IMR-90 (cell line): Measurements from ENCODE around the gene SLC9A7. TPM values are rescaled to one million over a fixed set of nuclear protein-coding genes. Genes with fewer than 3 reads are reported as not detected.
A peak's percentile ranks its signal among the peaks of the same experiment; 100 is the strongest.
"Not testable (repeated sequence)": the region's sequence is repeated elsewhere in the genome, so short reads cannot be mapped to it uniquely, and the experiment has no call there.

Experiments used
- ATAC-seq: fragments of 200-7000 bp; cut with Tn5 transposase; 2 replicates; pipeline ENCODE4 v1.9.1; 2020; ENCODE audit warnings: low read depth, mild to moderate bottlenecking, moderate library complexity
- BruUV-seq: library from RNA; stranded (reverse); fragments of 400-500 nt; replicated peaks from 2 replicates; lab custom pipeline; 2021; lab: Mats Ljungman, UMichigan
- CTCF ChIA-PET: fragments of 300-600 bp; formaldehyde crosslinking; extraction: SDS; loops from one replicate; lab custom pipeline; 2021; ENCODE audit warnings: antibody characterized with exemption; lab: Yijun Ruan, JAX
- POLR2A ChIA-PET: fragments of 300-600 bp; sonication (Branson Sonifier 250); formaldehyde crosslinking; loops from one replicate; lab custom pipeline; 2022; ENCODE audit warnings: antibody characterized with exemption; ENCODE audit not compliant: unreplicated experiment; lab: Charles Lee
- DNase-seq: peaks from one replicate; pipeline ENCODE4 v3.0.0; 2013
- H2AFZ ChIP-seq: replicated peaks from 2 replicates; pipeline ENCODE3; 2013; ENCODE audit warnings: low read length, mild to moderate bottlenecking; ENCODE audit not compliant: poor library complexity
- H2AK5ac ChIP-seq: 2 replicates; pipeline ENCODE4 v1.6.1; 2013; ENCODE audit warnings: low read depth, low read length, inconsistent platforms
- H2AK9ac ChIP-seq: replicated peaks from 2 replicates; pipeline ENCODE3; 2013; ENCODE audit warnings: mild to moderate bottlenecking, low read depth, low read length, moderate library complexity; ENCODE audit not compliant: poor library complexity
- H2BK120ac ChIP-seq: 2 replicates; pipeline ENCODE4 v1.6.1; 2013; ENCODE audit warnings: low read depth, low read length, inconsistent platforms
- H2BK15ac ChIP-seq: 3 replicates; pipeline ENCODE4 v1.6.1; 2013; ENCODE audit warnings: low read depth, low read length, inconsistent platforms
- H2BK20ac ChIP-seq: 2 replicates; pipeline ENCODE4 v1.6.1; 2013; ENCODE audit warnings: low read depth, mild to moderate bottlenecking, inconsistent platforms, low read length, moderate library complexity
- H2BK5ac ChIP-seq: 2 replicates; pipeline ENCODE4 v1.6.1; 2013; ENCODE audit warnings: mild to moderate bottlenecking, low read depth, low read length, inconsistent platforms; ENCODE audit not compliant: poor library complexity, severe bottlenecking
- H3K14ac ChIP-seq: replicated peaks from 2 replicates; pipeline ENCODE4 v1.6.1; 2013; ENCODE audit warnings: low read depth, low read length, inconsistent platforms
- H3K18ac ChIP-seq: 2 replicates; pipeline ENCODE4 v1.6.1; 2013; ENCODE audit warnings: low read depth, low read length, control low read depth
- H3K23ac ChIP-seq: 2 replicates; pipeline ENCODE4 v1.6.1; 2013; ENCODE audit warnings: low read depth, low read length, inconsistent platforms
- H3K27ac ChIP-seq: 2 replicates; pipeline ENCODE4 v1.5.1; 2013; ENCODE audit warnings: mild to moderate bottlenecking, control low read depth, low read length; ENCODE audit not compliant: insufficient read depth
- H3K27me3 ChIP-seq: 2 replicates; pipeline ENCODE4 v1.6.1; 2013; ENCODE audit warnings: low read length; ENCODE audit not compliant: control insufficient read depth, insufficient read depth
- H3K36me3 ChIP-seq: 2 replicates; pipeline ENCODE4 v1.6.1; 2013; ENCODE audit warnings: low read length, mixed read lengths; ENCODE audit not compliant: control insufficient read depth, insufficient read depth
- H3K4ac ChIP-seq: 2 replicates; pipeline ENCODE4 v1.6.1; 2013; ENCODE audit warnings: low read depth, low read length, inconsistent platforms
- H3K4me1 ChIP-seq: 2 replicates; pipeline ENCODE4 v1.6.1; 2013; ENCODE audit warnings: low read length, mixed read lengths; ENCODE audit not compliant: control insufficient read depth, insufficient read depth
- H3K4me2 ChIP-seq: 2 replicates; pipeline ENCODE4 v1.6.1; 2013; ENCODE audit warnings: low read depth, mild to moderate bottlenecking, control low read depth, low read length, moderate library complexity
- H3K4me3 ChIP-seq: 2 replicates; pipeline ENCODE4 v1.5.1; 2013; ENCODE audit warnings: low read depth, mild to moderate bottlenecking, control low read depth, low read length, moderate library complexity; ENCODE audit not compliant: insufficient read depth
- H3K56ac ChIP-seq: 2 replicates; pipeline ENCODE4 v1.6.1; 2013; ENCODE audit warnings: low read length, inconsistent platforms; ENCODE audit not compliant: insufficient read depth; ENCODE audit errors: extremely low read depth
- H3K79me1 ChIP-seq, 2 experiments: 2 replicates each; pipeline ENCODE4 v1.6.1; 2013; ENCODE audit warnings: low read length in 2 of 2, inconsistent platforms in 1 of 2, low read depth in 1 of 2
- H3K9ac ChIP-seq: 2 replicates; pipeline ENCODE4 v1.6.1; 2013; ENCODE audit warnings: low read depth, low read length, control low read depth
- H3K9me1 ChIP-seq: 2 replicates; pipeline ENCODE4 v1.6.1; 2013; ENCODE audit warnings: low read length, inconsistent platforms; ENCODE audit not compliant: insufficient read depth
- H3K9me3 ChIP-seq: 2 replicates; pipeline ENCODE4 v1.6.1; 2013; ENCODE audit warnings: low read length; ENCODE audit not compliant: control insufficient read depth, insufficient read depth
- H4K20me1 ChIP-seq: 2 replicates; pipeline ENCODE4 v1.6.1; 2013; ENCODE audit warnings: low read length, inconsistent platforms; ENCODE audit not compliant: insufficient read depth
- H4K5ac ChIP-seq: 2 replicates; pipeline ENCODE4 v1.6.1; 2013; ENCODE audit warnings: mild to moderate bottlenecking, low read depth, low read length, control low read depth
- H4K8ac ChIP-seq, 2 experiments: 2 replicates each; pipeline ENCODE4 v1.6.1; 2013; ENCODE audit warnings: low read depth in 2 of 2, low read length in 2 of 2, control low read depth in 1 of 2, inconsistent platforms in 1 of 2
- H4K91ac ChIP-seq: 2 replicates; pipeline ENCODE4 v1.6.1; 2013; ENCODE audit warnings: low read depth, low read length, inconsistent platforms; ENCODE audit not compliant: insufficient read depth
- CEBPB ChIP-seq: IDR thresholded peaks from 2 replicates; pipeline ENCODE4 v1.6.1; 2012; ENCODE audit warnings: low read depth, low read length, improper control_type of control experiment
- MAFK ChIP-seq: IDR thresholded peaks from 2 replicates; pipeline ENCODE4 v1.6.1; 2012; ENCODE audit warnings: low read depth, low read length, improper control_type of control experiment
- WGBS, 2 experiments: methylation state at CpG; one replicate each; pipeline versions ENCODE4 v1.1.5 to v1.1.7; 2013; ENCODE audit warnings: missing lambda C conversion rate in 2 of 2; ENCODE audit not compliant: insufficient read length in 1 of 2; ENCODE audit errors: extremely low coverage in 2 of 2; 5-methylcytosine and 5-hydroxymethylcytosine counted together
- dilution Hi-C: fragments of 300-500 bp; cut with HindIII; formaldehyde crosslinking; loops from one replicate; pipeline ENCODE4 v1.14.3; 2018; ENCODE audit warnings: low sequenced_read_pairs; ENCODE audit not compliant: unreplicated experiment
- in situ Hi-C: fragments of 300-500 bp; cut with MboI; formaldehyde crosslinking; loops from 3 replicates; pipeline ENCODE4 v1.14.3; 2019; ENCODE audit warnings: low sequenced_read_pairs, inconsistent platforms, mixed read lengths
- intact Hi-C: fragments of 100-400 bp; cut with micrococcal nuclease; formaldehyde crosslinking; loops from 2 replicates; pipeline ENCODE4 v1.10.0; 2022
- polyA plus RNA-seq, 3 experiments: library from polyadenylated mRNA; depleted of rRNA; stranded (reverse); fragments of >200 nt; gene quantifications; 2 replicates each; pipeline ENCODE4 v1.2.3, GENCODE V29; 2012; ENCODE audit warnings: low replicate concordance in 1 of 3
- total RNA-seq: library from RNA; depleted of rRNA; stranded (reverse); fragments of >200 nt; gene quantifications from 2 replicates; pipeline ENCODE4 v1.2.3, GENCODE V29; 2012

SLC9A7 gene
- total and polyA plus RNA-seq, 2 of the 4 experiments (the other 2 are of a cell fraction) = 14.4 to 76.4 TPM

- Histone ChIP-seq H3K14ac (peak overlapping the region; percentile 74; the same call in 1 of the 2 replicates), H3K36me3 (no peaks in the 10 kb centered on the region), H3K27me3 (no peaks in the 10 kb centered on the region), H3K18ac (peak overlapping the region; percentile 20; the same call in 1 of the 2 replicates), H2BK5ac (peak overlapping the region; percentile 84), H3K9ac (no peak overlapping the region), H3K4ac (peak overlapping the region; percentile 70), H4K91ac (no peak overlapping the region), H3K27ac (no peak overlapping the region), H3K4me2 (no peak overlapping the region), H2BK20ac (peak overlapping the region; percentile 76; the same call in 1 of the 2 replicates), H2AK5ac (peak overlapping the region; percentile 29; the same call in 1 of the 2 replicates), H2AK9ac (no peak overlapping the region), H3K4me1 (peaks cover 8% of the 10 kb centered on the region), H3K79me1 (no peaks in the 10 kb centered on the region), H2AFZ (peak overlapping the region; percentile 67), H2BK120ac (peak overlapping the region; percentile 81; the same call in 1 of the 2 replicates), H3K4me3 (no peak overlapping the region), H2BK15ac (no peak overlapping the region), H3K9me1 (peaks cover 3% of the 10 kb centered on the region; the same call in 1 of the 2 replicates), H4K5ac (peak overlapping the region; percentile 27; the same call in 1 of the 2 replicates), H3K56ac (no peak overlapping the region), H4K20me1 (no peaks in the 10 kb centered on the region; the same call in 1 of the 2 replicates), H3K23ac (peak overlapping the region; percentile 76; the same call in 1 of the 2 replicates), H3K9me3 (no peaks in the 10 kb centered on the region), H4K8ac (peak overlapping the region in 1 of 2 experiments; percentile 66; a peak in 1 of 4 replicates)
- dilution Hi-C loops (no loop called here), intact Hi-C loops (no loop called here), in situ Hi-C loops (no loop called here)
- CTCF ChIA-PET = interaction anchor here (0.6 kb wide), 1 partner anchor 472 kb away, joined by 4 read pairs; no protein-coding TSS in a partner anchor
- POLR2A ChIA-PET = interaction anchor here (0.8 kb wide), 1 partner anchor 18 kb away, joined by 3 read pairs; no protein-coding TSS in a partner anchor
- DNase-seq = peak; percentile 65
- BruUV-seq = no TSS peak
- no peak for TF ChIP-seq CEBPB
- TF ChIP-seq MAFK = peak; percentile 68
- ATAC-seq = peak; percentile 78
- WGBS, 2 experiments = no CpG with 5 or more reads among the region's 4 CpGs
These were observed 30.0 kb upstream of the SLC9A7 start for GRCh38 chrX:46788902-46789301.

GRCh38 chrX:46784437-46784836 is 25.5 kb upstream of the SLC9A7 start:
- H3K9me1 ChIP-seq, H3K9me3 ChIP-seq, H2BK120ac ChIP-seq, H3K27ac ChIP-seq, H3K14ac ChIP-seq, ATAC-seq, H3K4me3 ChIP-seq, H3K27me3 ChIP-seq, H3K79me1 ChIP-seq, H3K9ac ChIP-seq, H2AFZ ChIP-seq, H4K5ac ChIP-seq, H3K36me3 ChIP-seq, H4K20me1 ChIP-seq, H2AK5ac ChIP-seq, H2BK15ac ChIP-seq, BruUV-seq, H4K91ac ChIP-seq, H3K4me1 ChIP-seq, H3K18ac ChIP-seq, H3K4ac ChIP-seq, in situ Hi-C loops, H2BK5ac ChIP-seq, H3K56ac ChIP-seq, H2AK9ac ChIP-seq, H4K8ac ChIP-seq, H3K23ac ChIP-seq, intact Hi-C loops, dilution Hi-C loops, POLR2A ChIA-PET, H2BK20ac ChIP-seq, DNase-seq, H3K4me2 ChIP-seq: not testable (repeated sequence)
- CTCF ChIA-PET = interaction anchor here (1.3 kb wide), 1 partner anchor 12 kb away, joined by 3 read pairs; no protein-coding TSS in a partner anchor
